Stomach (tissue), 9 donors: ENCODE measurements around the gene AHCYL2. TPM values are rescaled to one million over a fixed set of nuclear protein-coding genes. Genes with fewer than 3 reads are reported as not detected.

Source experiments
- DNase-seq, 2 donors: peaks; one replicate each; pipeline versions ENCODE4 v3.0.0 to v3.0.0-alpha.2; 2013 to 2019
- H3K27ac ChIP-seq, 5 donors: fragments of 200-600 bp in 4 of 5; sonication (generic) in 4 of 5; one replicate each; pipeline ENCODE4 v1.5.1; 2013 to 2019; ENCODE audit warnings: mild to moderate bottlenecking in 1 of 5, moderate library complexity in 1 of 5
- H3K27me3 ChIP-seq, 3 donors: fragments of 200-600 bp; sonication (generic); one replicate each; pipeline ENCODE4 v1.5.1; 2017 to 2019; ENCODE audit warnings: mixed run types in 1 of 3
- H3K36me3 ChIP-seq, 4 donors: fragments of 200-600 bp; sonication (generic); 1 replicate in 3 of 4; 2 replicates in 1 of 4; pipeline ENCODE4 v1.5.1; 2016 to 2019
- H3K4me1 ChIP-seq, 4 donors: fragments of 200-600 bp; sonication (generic); one replicate each; pipeline ENCODE4 v1.5.1; 2016 to 2019
- H3K4me3 ChIP-seq, 4 donors: fragments of 200-600 bp; sonication (generic) in 3 of 4; one replicate each; pipeline ENCODE4 v1.5.1; 2016 to 2019; ENCODE audit warnings: mild to moderate bottlenecking in 1 of 4
- H3K9me3 ChIP-seq, 4 donors: fragments of 200-600 bp; sonication (generic); one replicate each; pipeline ENCODE4 v1.5.1; 2016 to 2019
- CTCF ChIP-seq, 7 experiments: fragments of 450-650 bp in 4 of 7; fragments of 200-600 bp in 3 of 7; sonication (generic) in 3 of 7; IDR thresholded peaks; one replicate each; pipeline ENCODE4 v1.5.1; 2016 to 2019; ENCODE audit warnings: antibody characterized with exemption in 7 of 7, control low read depth in 2 of 7, mild to moderate bottlenecking in 1 of 7
- EP300 ChIP-seq: sonication (generic); formaldehyde crosslinking; IDR thresholded peaks from one replicate; pipeline ENCODE4 v1.6.1; 2017; ENCODE audit warnings: antibody characterized with exemption
- POLR2A ChIP-seq, 4 donors: fragments of 450-650 bp; IDR thresholded peaks; one replicate each; pipeline ENCODE4 v1.6.1; 2016; ENCODE audit warnings: antibody characterized with exemption in 4 of 4, control low read depth in 2 of 4, mild to moderate bottlenecking in 1 of 4, moderate library complexity in 1 of 4
- POLR2AphosphoS5 ChIP-seq, 3 donors: sonication (generic); formaldehyde crosslinking; IDR thresholded peaks; one replicate each; pipeline ENCODE4 v1.6.1; 2016; ENCODE audit warnings: antibody characterized with exemption in 3 of 3
- WGBS, 5 donors: extraction: QIAGEN DNeasy Blood & Tissue Kit in 3 of 5; methylation state at CpG; one replicate each; pipeline versions ENCODE4 v1.1.5 to v1.1.7; 2013 to 2018; 5-methylcytosine and 5-hydroxymethylcytosine counted together
- intact Hi-C: fragments of 100-400 bp; cut with DNase I; formaldehyde crosslinking; loops from one replicate; pipeline ENCODE4 v1.15.1; 2023; ENCODE audit warnings: low total_unique reads
- polyA plus RNA-seq, 3 donors: library from polyadenylated mRNA; stranded (reverse); fragments of 200-250 nt; gene quantifications; one replicate each; pipeline ENCODE4 v1.2.3, GENCODE V29; 2013
- total RNA-seq, 5 donors: library from RNA; depleted of rRNA; stranded (reverse); fragments of >200 nt; gene quantifications; one replicate each; pipeline versions ENCODE4 v1.1.0 to v1.2.3, GENCODE V29; 2014 to 2016
- donor health status: healthy with polysubstance abuse.
- donor health status: Bipolar disorder and iron deficiency.
- donor health status: healthy.

AHCYL2 gene
- total and polyA plus RNA-seq, 8 donors = 4.6 to 87.0 (median 61.6) TPM

- Histone ChIP-seq H3K36me3 (no peaks in the 10 kb centered on the region), H3K4me3 (no peak overlapping the region), H3K9me3 (no peaks in the 10 kb centered on the region), H3K27me3 (no peaks in the 10 kb centered on the region), H3K27ac (no peak overlapping the region), H3K4me1 (no peaks in the 10 kb centered on the region)
- WGBS, 5 donors = 91 to 99% (median 96%) methylated on average over 4 of the region's 4 CpGs
- intact Hi-C loops = no loop called here
- DNase-seq = no peak
- no peak for TF ChIP-seq POLR2AphosphoS5 (IDR thresholded peaks at IDR 0.05)
- no peak for TF ChIP-seq POLR2A (IDR thresholded peaks at IDR 0.05)
- TF ChIP-seq CTCF (IDR thresholded peaks at IDR 0.05) = no peak
- TF ChIP-seq EP300 = no peak
Observed at GRCh38 chr7:129199406-129199805, 25.4 kb upstream of the AHCYL2 start.

- Histone ChIP-seq H3K9me3 (no peaks in the 10 kb centered on the region), H3K4me1 (no peaks in the 10 kb centered on the region), H3K27me3 (no peaks in the 10 kb centered on the region), H3K36me3 (peaks cover 0 to 21% (median 9%) of the 10 kb centered on the region in 4 donors), H3K27ac (no peak overlapping the region), H3K4me3 (no peak overlapping the region)
- DNase-seq = no peak
- intact Hi-C loops = no loop called here
- 76 to 94% (median 85%) methylated on average over 8 of the region's 8 CpGs for WGBS, 5 donors
- no peak for TF ChIP-seq POLR2AphosphoS5 (IDR thresholded peaks at IDR 0.05)
- TF ChIP-seq CTCF (IDR thresholded peaks at IDR 0.05) = no peak
- TF ChIP-seq POLR2A (IDR thresholded peaks at IDR 0.05) = no peak
- TF ChIP-seq EP300 = no peak
Observed at GRCh38 chr7:129202058-129202777, 22.6 kb upstream of the AHCYL2 start.

DNA sequence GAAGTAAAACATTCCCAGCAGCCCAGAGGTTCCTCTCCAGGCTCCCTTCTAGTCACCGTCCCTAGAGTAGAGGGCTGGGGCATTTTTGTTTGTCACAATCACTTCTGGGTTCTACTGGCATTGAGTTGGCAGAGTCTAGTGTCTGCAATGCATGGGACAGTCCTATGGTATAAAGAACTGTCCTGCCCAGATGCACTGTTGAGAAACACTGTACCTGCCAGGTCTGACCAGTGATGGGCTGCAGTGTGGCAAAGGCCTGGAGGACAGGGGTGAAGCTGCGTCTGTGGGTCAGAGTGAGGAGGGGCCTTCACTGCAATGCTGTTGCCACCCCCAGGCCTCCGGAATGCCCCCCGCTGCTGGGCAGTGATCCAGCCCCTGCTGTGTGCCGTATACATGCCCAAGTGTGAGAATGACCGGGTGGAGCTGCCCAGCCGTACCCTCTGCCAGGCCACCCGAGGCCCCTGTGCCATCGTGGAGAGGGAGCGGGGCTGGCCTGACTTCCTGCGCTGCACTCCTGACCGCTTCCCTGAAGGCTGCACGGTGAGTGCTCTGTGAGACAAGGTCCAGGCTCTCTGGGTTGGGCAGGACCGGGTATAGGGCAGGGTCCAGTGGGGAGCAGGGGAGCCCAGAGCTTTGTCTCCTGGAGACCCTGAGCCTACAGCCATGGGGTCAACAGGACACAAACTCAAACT is 21.6 kb upstream of the AHCYL2 start:
- Histone ChIP-seq H3K27me3 (no peaks in the 10 kb centered on the region), H3K27ac (no peak overlapping the region), H3K36me3 (peaks cover 0 to 27% (median 9%) of the 10 kb centered on the region in 4 donors), H3K4me3 (no peak overlapping the region), H3K9me3 (no peaks in the 10 kb centered on the region), H3K4me1 (no peaks in the 10 kb centered on the region)
- intact Hi-C loops = no loop called here
- WGBS, 5 donors = 77 to 94% (median 87%) methylated on average over 11 to 14 of the region's 14 CpGs
- TF ChIP-seq CTCF (IDR thresholded peaks at IDR 0.05) = no peak
- no peak for DNase-seq

GRCh38 chr7:129205126-129205818 is 19.6 kb upstream of the AHCYL2 start:
- intact Hi-C loops = loop anchor here (5.0 kb wide), 1 partner anchor 38 kb away; no protein-coding TSS in a partner anchor
- Histone ChIP-seq H3K36me3 (peaks cover 0 to 43% (median 11%) of the 10 kb centered on the region in 4 donors), H3K27ac (no peak overlapping the region), H3K4me3 (no peak overlapping the region), H3K27me3 (no peaks in the 10 kb centered on the region), H3K4me1 (peaks cover 0 to under 1% (median 0%) of the 10 kb centered on the region in 4 donors), H3K9me3 (no peaks in the 10 kb centered on the region)
- no peak for DNase-seq
- TF ChIP-seq EP300 = no peak
- TF ChIP-seq POLR2A (IDR thresholded peaks at IDR 0.05) = no peak
- no peak for TF ChIP-seq CTCF (IDR thresholded peaks at IDR 0.05)
- TF ChIP-seq POLR2AphosphoS5 (IDR thresholded peaks at IDR 0.05) = no peak
- WGBS, 5 donors = 91 to 94% (median 92%) methylated on average over 28 to 29 of the region's 29 CpGs
